GM12892 (cell line): Measurements from ENCODE around the gene TNK2.

Experiments
- POLR2A ChIP-seq: IDR thresholded peaks from 2 replicates; pipeline ENCODE4 v1.6.1; 2011; ENCODE audit warnings: low read depth, low read length, control low read depth
- POLR2AphosphoS5 ChIP-seq: IDR thresholded peaks from 2 replicates; pipeline ENCODE4 v1.6.1; 2011; ENCODE audit warnings: low read depth, low read length, control low read depth
- TAF1 ChIP-seq: IDR thresholded peaks from 2 replicates; pipeline ENCODE4 v1.6.1; 2011; ENCODE audit warnings: low read depth, mild to moderate bottlenecking, control low read depth, low read length, borderline replicate concordance

DNA sequence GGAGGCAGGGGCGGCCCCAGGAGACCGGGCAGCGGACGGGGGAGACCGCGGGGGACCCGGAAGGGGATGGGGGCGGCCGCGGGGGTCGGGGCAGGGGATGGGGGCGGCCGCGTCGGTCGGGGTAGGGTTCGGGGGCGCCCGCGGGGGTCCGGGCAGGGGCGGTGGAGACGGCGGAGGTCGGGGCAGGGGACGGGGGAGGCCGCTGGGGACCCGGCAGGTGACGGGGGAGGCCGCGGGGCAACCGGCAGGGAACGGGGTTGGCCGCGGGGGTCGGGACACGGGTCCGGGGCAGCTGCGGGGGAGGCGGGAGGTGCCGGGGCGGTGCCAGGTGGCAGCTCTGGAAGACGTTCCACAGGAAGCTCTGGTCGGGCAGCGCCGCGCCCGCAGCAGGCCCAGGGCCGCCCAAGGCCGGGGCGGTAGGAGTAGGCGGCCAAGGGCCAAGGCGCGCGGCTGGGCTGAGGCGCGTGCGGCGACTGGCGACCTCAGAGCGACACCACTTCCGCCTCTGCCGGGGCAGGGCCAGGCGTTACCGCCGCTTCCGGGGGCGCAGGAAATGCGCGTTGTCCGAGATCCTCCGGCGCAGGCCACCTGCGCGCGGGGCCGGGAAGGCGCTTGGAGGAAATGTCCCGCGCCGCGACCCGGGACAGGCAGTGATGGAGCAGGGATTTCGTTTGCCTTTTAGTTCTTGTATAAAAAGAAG lies 45.9 kb upstream of the TNK2 start:
- TF ChIP-seq POLR2AphosphoS5 (peak; percentile 44; the same call in 1 of the 2 replicates), POLR2A (peak; percentile 54; the same call in 1 of the 2 replicates), TAF1 (peak; percentile 66; the same call in 1 of the 2 replicates)
